GM23338 (cell line): Measurements from ENCODE around the gene LRRN1. TPM values are rescaled to one million over a fixed set of nuclear protein-coding genes. Genes with fewer than 3 reads are reported as not detected.

Source experiments
- ATAC-seq: fragments of 200-7000 bp; cut with Tn5 transposase; 3 replicates; pipeline ENCODE4 v1.9.1; 2020
- DNase-seq: peaks from one replicate; pipeline ENCODE4 v3.0.0-alpha.2; 2015; ENCODE audit warnings: low spot score
- H2AFZ ChIP-seq: fragments of 200-600 bp; sonication (generic); 2 replicates; pipeline ENCODE4 v1.8.0; 2016; ENCODE audit warnings: antibody characterized with exemption, mild to moderate bottlenecking, moderate library complexity
- H3F3A ChIP-seq: fragments of 200-600 bp; sonication (generic); replicated peaks from 2 replicates; pipeline ENCODE4 v1.8.0; 2017; ENCODE audit warnings: antibody characterized with exemption, mixed run types, low read depth
- H3K27ac ChIP-seq: fragments of 200-600 bp; sonication (generic); 2 replicates; pipeline ENCODE4 v1.6.1; 2016; ENCODE audit warnings: low read depth
- H3K27me3 ChIP-seq: fragments of 200-600 bp; sonication (generic); 2 replicates; pipeline ENCODE4 v1.8.0; 2016; ENCODE audit warnings: mild to moderate bottlenecking, mixed run types, moderate library complexity; ENCODE audit not compliant: insufficient read depth
- H3K36me3 ChIP-seq: fragments of 200-600 bp; sonication (generic); 2 replicates; pipeline ENCODE4 v1.8.0; 2016; ENCODE audit warnings: mild to moderate bottlenecking; ENCODE audit not compliant: insufficient read depth
- H3K4me1 ChIP-seq: fragments of 200-600 bp; sonication (generic); 2 replicates; pipeline ENCODE4 v1.8.0; 2016; ENCODE audit warnings: mild to moderate bottlenecking, moderate library complexity; ENCODE audit not compliant: insufficient read depth
- H3K4me2 ChIP-seq: fragments of 200-600 bp; sonication (generic); 2 replicates; pipeline ENCODE4 v1.7.1; 2017; ENCODE audit warnings: mixed run types
- H3K4me3 ChIP-seq: fragments of 200-600 bp; sonication (generic); 2 replicates; pipeline ENCODE4 v1.6.1; 2016; ENCODE audit warnings: mixed run types
- H3K79me2 ChIP-seq: fragments of 200-600 bp; sonication (generic); replicated peaks from 2 replicates; pipeline ENCODE4 v1.8.0; 2017; ENCODE audit warnings: mild to moderate bottlenecking; ENCODE audit not compliant: insufficient read depth
- H3K9me2 ChIP-seq: fragments of 200-600 bp; sonication (generic); 2 replicates; pipeline ENCODE4 v1.8.0; 2017; ENCODE audit not compliant: insufficient read depth
- H4K20me1 ChIP-seq: fragments of 200-600 bp; sonication (generic); replicated peaks from 2 replicates; pipeline ENCODE4 v1.8.0; 2017; ENCODE audit warnings: mild to moderate bottlenecking; ENCODE audit not compliant: insufficient read depth
- H3K27ac Mint-ChIP-seq: 2 replicates; pipeline ENCODE4 v1.8.0; 2020; ENCODE audit warnings: inconsistent platforms, mild to moderate bottlenecking, moderate library complexity, mixed read lengths
- H3K27me3 Mint-ChIP-seq: 3 replicates; pipeline ENCODE4 v1.8.0; 2022; ENCODE audit warnings: low read depth, mild to moderate bottlenecking, moderate library complexity, mixed read lengths, inconsistent platforms; ENCODE audit not compliant: insufficient read depth, poor library complexity
- H3K36me3 Mint-ChIP-seq: 3 replicates; pipeline ENCODE4 v1.8.0; 2021; ENCODE audit warnings: low read depth, mild to moderate bottlenecking, inconsistent platforms, moderate library complexity, mixed read lengths
- H3K4me1 Mint-ChIP-seq: 3 replicates; pipeline ENCODE4 v1.8.0; 2020; ENCODE audit warnings: mild to moderate bottlenecking, inconsistent platforms, mixed read lengths
- H3K4me3 Mint-ChIP-seq: 3 replicates; pipeline ENCODE4 v1.8.0; 2021; ENCODE audit warnings: moderate library complexity, mild to moderate bottlenecking, inconsistent platforms, mixed read lengths
- H3K9me3 Mint-ChIP-seq: 3 replicates; pipeline ENCODE4 v1.8.0; 2020; ENCODE audit warnings: moderate library complexity, mild to moderate bottlenecking, inconsistent platforms, mixed read lengths
- CREB1 ChIP-seq: fragments of 250-450 bp; sonication (Bioruptor Pico); IDR thresholded peaks from 2 replicates; pipeline ENCODE4 v1.5.0; 2020; ENCODE audit warnings: low read depth, mild to moderate bottlenecking, moderate library complexity
- EZH2 ChIP-seq: fragments of 200-600 bp; sonication (generic); IDR thresholded peaks from one replicate; pipeline ENCODE4 v1.8.0; 2017; ENCODE audit warnings: antibody characterized with exemption, mild to moderate bottlenecking, low read depth; ENCODE audit not compliant: unreplicated experiment
- EZH2phosphoT487 ChIP-seq: fragments of 200-600 bp; sonication (generic); IDR thresholded peaks from one replicate; pipeline ENCODE4 v1.8.1; 2018; ENCODE audit warnings: antibody characterized with exemption; ENCODE audit not compliant: unreplicated experiment
- JUNB ChIP-seq: IDR thresholded peaks from one replicate; pipeline ENCODE4 v1.6.1; 2016; ENCODE audit warnings: antibody characterized with exemption; ENCODE audit not compliant: unreplicated experiment
- NANOG ChIP-seq: IDR thresholded peaks from 2 replicates; pipeline ENCODE4 v1.6.1; 2016; ENCODE audit warnings: antibody characterized with exemption, borderline replicate concordance
- POLR2AphosphoS5 ChIP-seq: IDR thresholded peaks from 2 replicates; pipeline ENCODE4 v1.6.1; 2016; ENCODE audit warnings: antibody characterized with exemption, low read depth
- STAT1 ChIP-seq: IDR thresholded peaks from one replicate; pipeline ENCODE4 v1.6.1; 2016; ENCODE audit warnings: antibody characterized with exemption; ENCODE audit not compliant: unreplicated experiment
- ZNF114 ChIP-seq: fragments of 250-450 bp; sonication (Bioruptor Pico); IDR thresholded peaks from 2 replicates; pipeline ENCODE4 v1.5.0; 2020; ENCODE audit warnings: mild to moderate bottlenecking, moderate library complexity
- ZNF331 ChIP-seq: fragments of 250-450 bp; sonication (Bioruptor Pico); IDR thresholded peaks from 2 replicates; pipeline ENCODE4 v1.5.0; 2020; ENCODE audit warnings: low read depth, mild to moderate bottlenecking, moderate library complexity
- polyA plus RNA-seq: library from polyadenylated mRNA; unstranded; fragments of >200 nt; fragmentation: Nextera tagmentation; extraction: Ambion mirVana; gene quantifications from 2 replicates; pipeline ENCODE4 v1.2.1, GENCODE V29; 2016
- total RNA-seq: library from RNA; depleted of rRNA; stranded (reverse); fragments of >200 nt; shearing (Covaris generic); gene quantifications from 2 replicates; pipeline ENCODE4 v1.2.3, GENCODE V29; 2014
- TF ChIP-seq, protein P1 (sequence below), 2 experiments: fragments of 200-600 bp in 1 of 2; sonication (generic) in 1 of 2; conservative IDR thresholded peaks; 2 replicates each; pipeline versions ENCODE4 v1.5.1 to v1.6.1; 2016 to 2017; ENCODE audit warnings: antibody characterized with exemption in 2 of 2, low read depth in 2 of 2, mild to moderate bottlenecking in 2 of 2, moderate library complexity in 1 of 2
- TF ChIP-seq, protein P2 (sequence below): IDR thresholded peaks from 2 replicates; pipeline ENCODE4 v1.6.1; 2016; ENCODE audit warnings: antibody characterized with exemption
- TF ChIP-seq, protein P3 (sequence below): fragments of 250-450 bp; sonication (Bioruptor Pico); IDR thresholded peaks from 2 replicates; pipeline ENCODE4 v1.5.0; 2020; ENCODE audit warnings: mild to moderate bottlenecking, moderate library complexity
- TF ChIP-seq, protein P4 (sequence below): IDR thresholded peaks from one replicate; pipeline ENCODE4 v1.6.1; 2018; ENCODE audit warnings: antibody characterized with exemption; ENCODE audit not compliant: unreplicated experiment

The LRRN1 gene
- total and polyA plus RNA-seq, 2 experiments from 2014 or later: 85.7 to 172 TPM

DNA sequence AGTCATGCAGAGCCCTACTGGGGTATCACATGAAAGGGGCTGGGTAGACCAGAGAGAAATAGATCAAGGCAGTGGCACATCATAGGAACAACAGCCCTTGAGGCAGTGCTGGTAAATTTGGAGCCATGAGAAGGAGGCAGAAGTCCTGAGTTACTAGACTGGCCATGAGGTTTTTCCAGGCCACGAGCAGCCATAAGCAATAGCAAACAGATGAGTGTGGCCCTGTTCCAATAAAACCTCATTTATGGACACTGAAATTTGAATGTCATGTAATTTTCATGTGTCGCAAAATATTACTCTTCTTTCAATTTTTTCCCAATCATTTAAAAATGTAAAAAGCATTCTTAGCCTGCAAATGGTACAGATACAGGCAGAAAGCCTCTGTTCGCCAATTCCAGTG is 28.1 kb upstream of the LRRN1 start:
- Mint-ChIP-seq H3K9me3 (peaks cover 81% of the 10 kb centered on the region), H3K27me3 (no peaks in the 10 kb centered on the region), H3K36me3 (peaks cover 7% of the 10 kb centered on the region), H3K27ac (no peak overlapping the region), H3K4me1 (no peaks in the 10 kb centered on the region), H3K4me3 (no peak overlapping the region)
- Histone ChIP-seq H3F3A (no peaks in the 10 kb centered on the region), H4K20me1 (no peaks in the 10 kb centered on the region), H3K4me2 (no peak overlapping the region), H3K79me2 (no peaks in the 10 kb centered on the region), H3K27ac (no peak overlapping the region), H3K27me3 (no peaks in the 10 kb centered on the region), H3K4me1 (no peaks in the 10 kb centered on the region; the same call in 1 of the 2 replicates), H3K36me3 (no peaks in the 10 kb centered on the region), H2AFZ (no peak overlapping the region), H3K9me2 (0 out of 2 replicates have a peak, but pooled peaks cover 4% of the 10 kb centered on the region), H3K4me3 (no peak overlapping the region)
- TF ChIP-seq EZH2phosphoT487 (no peak), ZNF114 (CRISPR knock-in tag) (no peak), EZH2 (no peak), JUNB (no peak), STAT1 (no peak), POLR2AphosphoS5 (no peak), ZNF331 (CRISPR knock-in tag) (no peak), CREB1 (CRISPR knock-in tag) (no peak), NANOG (no peak)
- TF ChIP-seq, protein P1, sequence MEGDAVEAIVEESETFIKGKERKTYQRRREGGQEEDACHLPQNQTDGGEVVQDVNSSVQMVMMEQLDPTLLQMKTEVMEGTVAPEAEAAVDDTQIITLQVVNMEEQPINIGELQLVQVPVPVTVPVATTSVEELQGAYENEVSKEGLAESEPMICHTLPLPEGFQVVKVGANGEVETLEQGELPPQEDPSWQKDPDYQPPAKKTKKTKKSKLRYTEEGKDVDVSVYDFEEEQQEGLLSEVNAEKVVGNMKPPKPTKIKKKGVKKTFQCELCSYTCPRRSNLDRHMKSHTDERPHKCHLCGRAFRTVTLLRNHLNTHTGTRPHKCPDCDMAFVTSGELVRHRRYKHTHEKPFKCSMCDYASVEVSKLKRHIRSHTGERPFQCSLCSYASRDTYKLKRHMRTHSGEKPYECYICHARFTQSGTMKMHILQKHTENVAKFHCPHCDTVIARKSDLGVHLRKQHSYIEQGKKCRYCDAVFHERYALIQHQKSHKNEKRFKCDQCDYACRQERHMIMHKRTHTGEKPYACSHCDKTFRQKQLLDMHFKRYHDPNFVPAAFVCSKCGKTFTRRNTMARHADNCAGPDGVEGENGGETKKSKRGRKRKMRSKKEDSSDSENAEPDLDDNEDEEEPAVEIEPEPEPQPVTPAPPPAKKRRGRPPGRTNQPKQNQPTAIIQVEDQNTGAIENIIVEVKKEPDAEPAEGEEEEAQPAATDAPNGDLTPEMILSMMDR (conservative IDR thresholded peaks at IDR 0.05; ENCODE audit: low read depth in 2 of 2): no peak
- TF ChIP-seq, protein P2, sequence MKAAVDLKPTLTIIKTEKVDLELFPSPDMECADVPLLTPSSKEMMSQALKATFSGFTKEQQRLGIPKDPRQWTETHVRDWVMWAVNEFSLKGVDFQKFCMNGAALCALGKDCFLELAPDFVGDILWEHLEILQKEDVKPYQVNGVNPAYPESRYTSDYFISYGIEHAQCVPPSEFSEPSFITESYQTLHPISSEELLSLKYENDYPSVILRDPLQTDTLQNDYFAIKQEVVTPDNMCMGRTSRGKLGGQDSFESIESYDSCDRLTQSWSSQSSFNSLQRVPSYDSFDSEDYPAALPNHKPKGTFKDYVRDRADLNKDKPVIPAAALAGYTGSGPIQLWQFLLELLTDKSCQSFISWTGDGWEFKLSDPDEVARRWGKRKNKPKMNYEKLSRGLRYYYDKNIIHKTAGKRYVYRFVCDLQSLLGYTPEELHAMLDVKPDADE: no peak
- TF ChIP-seq, protein P3, sequence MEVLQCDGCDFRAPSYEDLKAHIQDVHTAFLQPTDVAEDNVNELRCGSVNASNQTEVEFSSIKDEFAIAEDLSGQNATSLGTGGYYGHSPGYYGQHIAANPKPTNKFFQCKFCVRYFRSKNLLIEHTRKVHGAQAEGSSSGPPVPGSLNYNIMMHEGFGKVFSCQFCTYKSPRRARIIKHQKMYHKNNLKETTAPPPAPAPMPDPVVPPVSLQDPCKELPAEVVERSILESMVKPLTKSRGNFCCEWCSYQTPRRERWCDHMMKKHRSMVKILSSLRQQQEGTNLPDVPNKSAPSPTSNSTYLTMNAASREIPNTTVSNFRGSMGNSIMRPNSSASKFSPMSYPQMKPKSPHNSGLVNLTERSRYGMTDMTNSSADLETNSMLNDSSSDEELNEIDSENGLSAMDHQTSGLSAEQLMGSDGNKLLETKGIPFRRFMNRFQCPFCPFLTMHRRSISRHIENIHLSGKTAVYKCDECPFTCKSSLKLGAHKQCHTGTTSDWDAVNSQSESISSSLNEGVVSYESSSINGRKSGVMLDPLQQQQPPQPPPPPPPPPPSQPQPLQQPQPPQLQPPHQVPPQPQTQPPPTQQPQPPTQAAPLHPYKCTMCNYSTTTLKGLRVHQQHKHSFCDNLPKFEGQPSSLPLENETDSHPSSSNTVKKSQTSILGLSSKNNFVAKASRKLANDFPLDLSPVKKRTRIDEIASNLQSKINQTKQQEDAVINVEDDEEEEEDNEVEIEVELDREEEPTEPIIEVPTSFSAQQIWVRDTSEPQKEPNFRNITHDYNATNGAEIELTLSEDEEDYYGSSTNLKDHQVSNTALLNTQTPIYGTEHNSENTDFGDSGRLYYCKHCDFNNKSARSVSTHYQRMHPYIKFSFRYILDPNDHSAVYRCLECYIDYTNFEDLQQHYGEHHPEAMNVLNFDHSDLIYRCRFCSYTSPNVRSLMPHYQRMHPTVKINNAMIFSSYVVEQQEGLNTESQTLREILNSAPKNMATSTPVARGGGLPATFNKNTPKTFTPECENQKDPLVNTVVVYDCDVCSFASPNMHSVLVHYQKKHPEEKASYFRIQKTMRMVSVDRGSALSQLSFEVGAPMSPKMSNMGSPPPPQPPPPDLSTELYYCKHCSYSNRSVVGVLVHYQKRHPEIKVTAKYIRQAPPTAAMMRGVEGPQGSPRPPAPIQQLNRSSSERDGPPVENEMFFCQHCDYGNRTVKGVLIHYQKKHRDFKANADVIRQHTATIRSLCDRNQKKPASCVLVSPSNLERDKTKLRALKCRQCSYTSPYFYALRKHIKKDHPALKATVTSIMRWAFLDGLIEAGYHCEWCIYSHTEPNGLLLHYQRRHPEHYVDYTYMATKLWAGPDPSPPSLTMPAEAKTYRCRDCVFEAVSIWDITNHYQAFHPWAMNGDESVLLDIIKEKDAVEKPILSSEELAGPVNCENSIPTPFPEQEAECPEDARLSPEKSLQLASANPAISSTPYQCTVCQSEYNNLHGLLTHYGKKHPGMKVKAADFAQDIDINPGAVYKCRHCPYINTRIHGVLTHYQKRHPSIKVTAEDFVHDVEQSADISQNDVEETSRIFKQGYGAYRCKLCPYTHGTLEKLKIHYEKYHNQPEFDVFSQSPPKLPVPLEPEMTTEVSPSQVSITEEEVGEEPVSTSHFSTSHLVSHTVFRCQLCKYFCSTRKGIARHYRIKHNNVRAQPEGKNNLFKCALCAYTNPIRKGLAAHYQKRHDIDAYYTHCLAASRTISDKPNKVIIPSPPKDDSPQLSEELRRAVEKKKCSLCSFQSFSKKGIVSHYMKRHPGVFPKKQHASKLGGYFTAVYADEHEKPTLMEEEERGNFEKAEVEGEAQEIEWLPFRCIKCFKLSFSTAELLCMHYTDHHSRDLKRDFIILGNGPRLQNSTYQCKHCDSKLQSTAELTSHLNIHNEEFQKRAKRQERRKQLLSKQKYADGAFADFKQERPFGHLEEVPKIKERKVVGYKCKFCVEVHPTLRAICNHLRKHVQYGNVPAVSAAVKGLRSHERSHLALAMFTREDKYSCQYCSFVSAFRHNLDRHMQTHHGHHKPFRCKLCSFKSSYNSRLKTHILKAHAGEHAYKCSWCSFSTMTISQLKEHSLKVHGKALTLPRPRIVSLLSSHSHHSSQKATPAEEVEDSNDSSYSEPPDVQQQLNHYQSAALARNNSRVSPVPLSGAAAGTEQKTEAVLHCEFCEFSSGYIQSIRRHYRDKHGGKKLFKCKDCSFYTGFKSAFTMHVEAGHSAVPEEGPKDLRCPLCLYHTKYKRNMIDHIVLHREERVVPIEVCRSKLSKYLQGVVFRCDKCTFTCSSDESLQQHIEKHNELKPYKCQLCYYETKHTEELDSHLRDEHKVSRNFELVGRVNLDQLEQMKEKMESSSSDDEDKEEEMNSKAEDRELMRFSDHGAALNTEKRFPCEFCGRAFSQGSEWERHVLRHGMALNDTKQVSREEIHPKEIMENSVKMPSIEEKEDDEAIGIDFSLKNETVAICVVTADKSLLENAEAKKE (CRISPR knock-in tag): no peak
- TF ChIP-seq, protein P4, sequence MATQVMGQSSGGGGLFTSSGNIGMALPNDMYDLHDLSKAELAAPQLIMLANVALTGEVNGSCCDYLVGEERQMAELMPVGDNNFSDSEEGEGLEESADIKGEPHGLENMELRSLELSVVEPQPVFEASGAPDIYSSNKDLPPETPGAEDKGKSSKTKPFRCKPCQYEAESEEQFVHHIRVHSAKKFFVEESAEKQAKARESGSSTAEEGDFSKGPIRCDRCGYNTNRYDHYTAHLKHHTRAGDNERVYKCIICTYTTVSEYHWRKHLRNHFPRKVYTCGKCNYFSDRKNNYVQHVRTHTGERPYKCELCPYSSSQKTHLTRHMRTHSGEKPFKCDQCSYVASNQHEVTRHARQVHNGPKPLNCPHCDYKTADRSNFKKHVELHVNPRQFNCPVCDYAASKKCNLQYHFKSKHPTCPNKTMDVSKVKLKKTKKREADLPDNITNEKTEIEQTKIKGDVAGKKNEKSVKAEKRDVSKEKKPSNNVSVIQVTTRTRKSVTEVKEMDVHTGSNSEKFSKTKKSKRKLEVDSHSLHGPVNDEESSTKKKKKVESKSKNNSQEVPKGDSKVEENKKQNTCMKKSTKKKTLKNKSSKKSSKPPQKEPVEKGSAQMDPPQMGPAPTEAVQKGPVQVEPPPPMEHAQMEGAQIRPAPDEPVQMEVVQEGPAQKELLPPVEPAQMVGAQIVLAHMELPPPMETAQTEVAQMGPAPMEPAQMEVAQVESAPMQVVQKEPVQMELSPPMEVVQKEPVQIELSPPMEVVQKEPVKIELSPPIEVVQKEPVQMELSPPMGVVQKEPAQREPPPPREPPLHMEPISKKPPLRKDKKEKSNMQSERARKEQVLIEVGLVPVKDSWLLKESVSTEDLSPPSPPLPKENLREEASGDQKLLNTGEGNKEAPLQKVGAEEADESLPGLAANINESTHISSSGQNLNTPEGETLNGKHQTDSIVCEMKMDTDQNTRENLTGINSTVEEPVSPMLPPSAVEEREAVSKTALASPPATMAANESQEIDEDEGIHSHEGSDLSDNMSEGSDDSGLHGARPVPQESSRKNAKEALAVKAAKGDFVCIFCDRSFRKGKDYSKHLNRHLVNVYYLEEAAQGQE: no peak
- no peak for DNase-seq
- no peak for ATAC-seq
